Effector memory CD4-positive, alpha-beta T cell (primary cell): Measurements from ENCODE around the gene FAM83G.

Source experiments
- DNase-seq, 3 donors: peaks; one replicate each; pipeline ENCODE4 v3.0.0-alpha.2; 2020
- H3K27ac ChIP-seq: 2 replicates; pipeline ENCODE4 v1.7.0; 2013; ENCODE audit warnings: mild to moderate bottlenecking, low read length, moderate library complexity; ENCODE audit not compliant: insufficient read depth, poor library complexity, severe bottlenecking
- H3K27me3 ChIP-seq: replicated peaks from 2 replicates; pipeline ENCODE4 v1.7.0; 2013; ENCODE audit warnings: mild to moderate bottlenecking, low read length; ENCODE audit not compliant: insufficient read depth, control insufficient read depth, poor library complexity, severe bottlenecking
- H3K36me3 ChIP-seq: 2 replicates; pipeline ENCODE4 v1.7.0; 2013; ENCODE audit warnings: mild to moderate bottlenecking, low read length, moderate library complexity; ENCODE audit not compliant: control insufficient read depth, insufficient read depth
- H3K4me1 ChIP-seq: 2 replicates; pipeline ENCODE4 v1.7.0; 2013; ENCODE audit warnings: low read length, mild to moderate bottlenecking; ENCODE audit not compliant: control insufficient read depth, insufficient read depth, poor library complexity, severe bottlenecking
- H3K4me3 ChIP-seq: 2 replicates; pipeline ENCODE4 v1.7.0; 2013; ENCODE audit warnings: low read length, low read depth, mild to moderate bottlenecking; ENCODE audit not compliant: insufficient read depth, poor library complexity, severe bottlenecking
- H3K9me3 ChIP-seq: 2 replicates; pipeline ENCODE4 v1.7.0; 2013; ENCODE audit warnings: mild to moderate bottlenecking, low read length, moderate library complexity; ENCODE audit not compliant: control insufficient read depth

The FAM83G gene

GRCh38 chr17:18970582-18971480 lies 33.7 kb downstream of the FAM83G start:
- H3K9me3 ChIP-seq, result no peaks in the 10 kb centered on the region
- peaks cover 4% of the 10 kb centered on the region for H3K36me3 ChIP-seq
- peaks cover 7% of the 10 kb centered on the region for H3K4me1 ChIP-seq
- no peak for DNase-seq
- no peaks in the 10 kb centered on the region for H3K27me3 ChIP-seq
- H3K27ac ChIP-seq, result no peak overlapping the region
- no peak overlapping the region for H3K4me3 ChIP-seq

- Histone ChIP-seq H3K27me3 (no peaks in the 10 kb centered on the region), H3K9me3 (no peaks in the 10 kb centered on the region), H3K4me3 (no peak overlapping the region), H3K27ac (no peak overlapping the region), H3K4me1 (peaks cover 7% of the 10 kb centered on the region), H3K36me3 (peaks cover 4% of the 10 kb centered on the region)
- no peak for DNase-seq
Observed at GRCh38 chr17:18968945-18969887, 35.3 kb downstream of the FAM83G start.

- H3K9me3 ChIP-seq, result no peaks in the 10 kb centered on the region
- H3K4me1 ChIP-seq, result peaks cover 7% of the 10 kb centered on the region
- H3K27ac ChIP-seq, result no peak overlapping the region
- peaks cover 4% of the 10 kb centered on the region for H3K36me3 ChIP-seq
- no peak for DNase-seq
- H3K4me3 ChIP-seq, result no peak overlapping the region
- H3K27me3 ChIP-seq, result no peaks in the 10 kb centered on the region
Observed at GRCh38 chr17:18968345-18968744, 36.2 kb downstream of the FAM83G start.

GRCh38 chr17:18967916-18968315 lies 36.6 kb downstream of the FAM83G start:
- Histone ChIP-seq H3K27ac (no peak overlapping the region), H3K4me1 (peaks cover 7% of the 10 kb centered on the region), H3K9me3 (no peaks in the 10 kb centered on the region)

GRCh38 chr17:18966831-18967624 lies 37.5 kb downstream of the FAM83G start:
- Histone ChIP-seq H3K4me1 (peaks cover 7% of the 10 kb centered on the region), H3K27me3 (no peaks in the 10 kb centered on the region), H3K27ac (no peak overlapping the region), H3K36me3 (peaks cover 4% of the 10 kb centered on the region), H3K9me3 (no peaks in the 10 kb centered on the region), H3K4me3 (no peak overlapping the region)
- DNase-seq, result no peak

More at GRCh38 chr17:18967916-18968315, 36.6 kb downstream of the FAM83G start:
- Histone ChIP-seq H3K36me3 (peaks cover 4% of the 10 kb centered on the region), H3K27me3 (no peaks in the 10 kb centered on the region), H3K4me3 (no peak overlapping the region)
- no peak for DNase-seq

- Histone ChIP-seq H3K36me3 (no peaks in the 10 kb centered on the region), H3K27me3 (no peaks in the 10 kb centered on the region), H3K27ac (no peak overlapping the region), H3K9me3 (no peaks in the 10 kb centered on the region), H3K4me3 (no peak overlapping the region), H3K4me1 (peaks cover 15% of the 10 kb centered on the region)
- no peak for DNase-seq
Observed at GRCh38 chr17:18965530-18966236, 38.9 kb downstream of the FAM83G start.

GRCh38 chr17:18964550-18964949 lies 40.0 kb downstream of the FAM83G start:
- Histone ChIP-seq H3K27me3 (no peaks in the 10 kb centered on the region), H3K4me1 (peaks cover 17% of the 10 kb centered on the region), H3K9me3 (no peaks in the 10 kb centered on the region), H3K36me3 (no peaks in the 10 kb centered on the region), H3K27ac (no peak overlapping the region), H3K4me3 (no peak overlapping the region)
- DNase-seq, result no peak

- Histone ChIP-seq H3K27ac (no peak overlapping the region), H3K4me1 (peaks cover 12% of the 10 kb centered on the region)
- no peak for DNase-seq
Observed at GRCh38 chr17:18964018-18964351, 40.6 kb downstream of the FAM83G start.

More at GRCh38 chr17:18964018-18964351, 40.6 kb downstream of the FAM83G start:
- H3K36me3 ChIP-seq, result no peaks in the 10 kb centered on the region
- no peaks in the 10 kb centered on the region for H3K27me3 ChIP-seq
- no peaks in the 10 kb centered on the region for H3K9me3 ChIP-seq
- no peak overlapping the region for H3K4me3 ChIP-seq
